H1 (cell line): ENCODE measurements around the gene TSR3. TPM values are rescaled to one million over a fixed set of nuclear protein-coding genes. Genes with fewer than 3 reads are reported as not detected.

ENCODE experiments used
- CTCF ChIA-PET: fragments of 300-600 bp; sonication (Branson Sonifier 250); formaldehyde crosslinking; loops from one replicate; lab custom pipeline; 2021; ENCODE audit not compliant: partially characterized antibody; lab: Charles Lee
- POLR2A ChIA-PET: fragments of 300-600 bp; sonication (Branson Sonifier 250); formaldehyde crosslinking; loops from one replicate; lab custom pipeline; 2021; ENCODE audit warnings: inconsistent platforms; ENCODE audit not compliant: partially characterized antibody; lab: Charles Lee
- DNase-seq, 2 experiments: peaks; one replicate each; pipeline versions ENCODE4 v3.0.0 to v3.0.0-alpha.2; 2010 to 2022; ENCODE audit warnings: low spot score in 2 of 2, low read depth in 1 of 2, mixed read lengths in 1 of 2
- FAIRE-seq: peaks from 2 replicates; lab custom pipeline; 2011; peaks lifted over from hg19 to GRCh38; lab: Jason Lieb, UNC
- H2AFZ ChIP-seq: 2 replicates; pipeline ENCODE4 v1.8.1; 2012; ENCODE audit warnings: low read length, inconsistent platforms
- H2AK5ac ChIP-seq: 2 replicates; pipeline ENCODE4 v1.6.1; 2013; ENCODE audit warnings: low read depth, low read length
- H2BK120ac ChIP-seq: replicated peaks from 2 replicates; pipeline ENCODE3; 2013; ENCODE audit warnings: low read depth, low read length, inconsistent platforms
- H2BK12ac ChIP-seq: 2 replicates; pipeline ENCODE4 v1.6.1; 2013; ENCODE audit warnings: low read depth, low read length
- H2BK15ac ChIP-seq: 2 replicates; pipeline ENCODE4 v1.6.1; 2013; ENCODE audit warnings: low read length
- H2BK20ac ChIP-seq: 2 replicates; pipeline ENCODE4 v1.6.1; 2013; ENCODE audit warnings: low read length
- H2BK5ac ChIP-seq: 2 replicates; pipeline ENCODE4 v1.6.1; 2013; ENCODE audit warnings: low read depth, low read length
- H3K14ac ChIP-seq: 2 replicates; pipeline ENCODE4 v1.6.1; 2013; ENCODE audit warnings: inconsistent platforms; ENCODE audit not compliant: insufficient read length
- H3K18ac ChIP-seq: 2 replicates; pipeline ENCODE4 v1.6.1; 2013; ENCODE audit warnings: low read length; ENCODE audit errors: extremely low read depth
- H3K23ac ChIP-seq: 2 replicates; pipeline ENCODE4 v1.6.1; 2013; ENCODE audit warnings: inconsistent platforms; ENCODE audit not compliant: insufficient read length
- H3K23me2 ChIP-seq: 2 replicates; pipeline ENCODE4 v1.6.1; 2013; ENCODE audit warnings: low read depth, low read length
- H3K27ac ChIP-seq: 2 replicates; pipeline ENCODE4 v1.6.1; 2011; ENCODE audit warnings: low read depth, low read length, inconsistent platforms
- H3K27me3 ChIP-seq, 4 experiments: replicated peaks in 1 of 4; 1 replicate in 1 of 4; 2 replicates in 3 of 4; pipeline versions ENCODE4 v1.6.1 to v1.8.1; 2011 to 2013; ENCODE audit warnings: low read length in 3 of 4, mild to moderate bottlenecking in 3 of 4, inconsistent platforms in 2 of 4, mixed read lengths in 2 of 4, moderate library complexity in 1 of 4; ENCODE audit not compliant: control insufficient read depth in 3 of 4, insufficient read depth in 3 of 4; ENCODE audit errors: extremely low read depth in 1 of 4
- H3K36me3 ChIP-seq, 4 experiments: 2 replicates each; pipeline versions ENCODE4 v1.6.1 to v1.8.1; 2011 to 2013; ENCODE audit warnings: mild to moderate bottlenecking in 4 of 4, low read length in 3 of 4, moderate library complexity in 2 of 4, control low read depth in 1 of 4, inconsistent platforms in 1 of 4; ENCODE audit not compliant: insufficient read depth in 4 of 4, control insufficient read depth in 2 of 4
- H3K4ac ChIP-seq: replicated peaks from 2 replicates; pipeline ENCODE3; 2013; ENCODE audit warnings: low read length, low read depth, mixed read lengths, inconsistent platforms; ENCODE audit not compliant: insufficient read length
- H3K4me1 ChIP-seq, 4 experiments: replicated peaks in 1 of 4; 1 replicate in 1 of 4; 2 replicates in 3 of 4; pipeline versions ENCODE4 v1.6.1 to v1.8.1; 2011 to 2013; ENCODE audit warnings: low read length in 3 of 4, inconsistent platforms in 2 of 4, mixed read lengths in 1 of 4; ENCODE audit not compliant: insufficient read depth in 4 of 4, control insufficient read depth in 3 of 4
- H3K4me2 ChIP-seq, 2 experiments: 2 replicates each; pipeline versions ENCODE4 v1.6.1 to v1.8.1; 2011 to 2013; ENCODE audit warnings: low read depth in 2 of 2, low read length in 2 of 2, control low read depth in 1 of 2, inconsistent platforms in 1 of 2, mild to moderate bottlenecking in 1 of 2; ENCODE audit not compliant: insufficient read depth in 1 of 2
- H3K4me3 ChIP-seq, 4 experiments: fragments of 200-600, 300-600 bp in 1 of 4; sonication (generic), shearing (Covaris generic), sonication (Bioruptor Twin) in 1 of 4; 2 replicates each; pipeline versions ENCODE4 v1.5.1 to v1.8.1; 2011 to 2016; ENCODE audit warnings: low read length in 4 of 4, low read depth in 3 of 4, control low read depth in 2 of 4, inconsistent platforms in 2 of 4, mild to moderate bottlenecking in 2 of 4, mixed read lengths in 1 of 4, moderate library complexity in 1 of 4; ENCODE audit not compliant: insufficient read depth in 2 of 4; ENCODE audit errors: extremely low read depth in 1 of 4
- H3K56ac ChIP-seq: replicated peaks from 2 replicates; pipeline ENCODE3; 2013; ENCODE audit warnings: low read depth, mild to moderate bottlenecking, mixed read lengths, low read length, inconsistent platforms; ENCODE audit not compliant: insufficient read length
- H3K79me1 ChIP-seq: 2 replicates; pipeline ENCODE4 v1.6.1; 2013; ENCODE audit warnings: low read depth, low read length, control low read depth
- H3K79me2 ChIP-seq, 2 experiments: 2 replicates each; pipeline versions ENCODE4 v1.6.1 to v1.8.1; 2012 to 2013; ENCODE audit warnings: low read length in 2 of 2, mild to moderate bottlenecking in 2 of 2, inconsistent platforms in 1 of 2; ENCODE audit not compliant: insufficient read depth in 2 of 2, control insufficient read depth in 1 of 2
- H3K9ac ChIP-seq, 4 experiments: replicated peaks in 1 of 4; 1 replicate in 1 of 4; 2 replicates in 3 of 4; pipeline versions ENCODE4 v1.6.1 to v1.8.1; 2011 to 2013; ENCODE audit warnings: low read depth in 3 of 4, low read length in 3 of 4, control low read depth in 2 of 4, mild to moderate bottlenecking in 2 of 4, moderate library complexity in 2 of 4, inconsistent platforms in 1 of 4; ENCODE audit errors: extremely low read depth in 1 of 4
- H3K9me3 ChIP-seq, 2 experiments: 2 replicates each; pipeline versions ENCODE4 v1.6.1 to v1.8.1; 2012 to 2013; ENCODE audit warnings: mild to moderate bottlenecking in 2 of 2, moderate library complexity in 2 of 2, control low read depth in 1 of 2, inconsistent platforms in 1 of 2, low read depth in 1 of 2, low read length in 1 of 2, mixed read lengths in 1 of 2; ENCODE audit not compliant: insufficient read depth in 2 of 2
- H4K20me1 ChIP-seq, 2 experiments: replicated peaks in 1 of 2; 2 replicates each; pipeline versions ENCODE3 to v1.8.1; 2011 to 2013; ENCODE audit warnings: inconsistent platforms in 2 of 2, low read length in 2 of 2, mild to moderate bottlenecking in 1 of 2; ENCODE audit not compliant: insufficient read depth in 2 of 2, control insufficient read depth in 1 of 2
- H4K5ac ChIP-seq: 2 replicates; pipeline ENCODE4 v1.6.1; 2013; ENCODE audit warnings: low read length, low read depth, mixed read lengths, inconsistent platforms; ENCODE audit not compliant: insufficient read length
- H4K8ac ChIP-seq: 2 replicates; pipeline ENCODE4 v1.8.0; 2013; ENCODE audit warnings: mild to moderate bottlenecking, moderate library complexity, low read length, inconsistent platforms; ENCODE audit not compliant: insufficient read depth; ENCODE audit errors: extremely low read depth
- H4K91ac ChIP-seq: replicated peaks from 2 replicates; pipeline ENCODE3; 2013; ENCODE audit warnings: low read length, mixed read lengths, inconsistent platforms; ENCODE audit not compliant: insufficient read length
- ATF2 ChIP-seq: IDR thresholded peaks from 2 replicates; pipeline ENCODE4 v1.6.1; 2012; ENCODE audit warnings: low read length, inconsistent platforms
- HDAC2 ChIP-seq, 2 experiments: fragments of 300-600 bp in 1 of 2; sonication (generic) in 1 of 2; IDR thresholded peaks; 2 replicates each; pipeline ENCODE4 v1.6.1; 2011 to 2012; ENCODE audit warnings: low read depth in 2 of 2, low read length in 2 of 2, mild to moderate bottlenecking in 2 of 2, moderate library complexity in 2 of 2, borderline replicate concordance in 1 of 2, inconsistent platforms in 1 of 2
- NANOG ChIP-seq: IDR thresholded peaks from 2 replicates; pipeline ENCODE4 v1.6.1; 2011; ENCODE audit warnings: low read length, low read depth, mild to moderate bottlenecking, inconsistent platforms; ENCODE audit not compliant: insufficient read depth, poor library complexity, severe bottlenecking
- NRF1 ChIP-seq: IDR thresholded peaks from 2 replicates; pipeline ENCODE4 v1.6.1; 2011; ENCODE audit warnings: mild to moderate bottlenecking, low read depth, low read length, improper control_type of control experiment
- SUZ12 ChIP-seq: fragments of 200-600 bp; sonication (generic); IDR thresholded peaks from 2 replicates; pipeline ENCODE4 v1.6.1; 2012; ENCODE audit warnings: mild to moderate bottlenecking, inconsistent platforms, low read length, moderate library complexity, mixed read lengths
- TAF1 ChIP-seq: IDR thresholded peaks from 2 replicates; pipeline ENCODE4 v1.6.1; 2011; ENCODE audit warnings: mild to moderate bottlenecking, low read depth, low read length
- TEAD4 ChIP-seq: IDR thresholded peaks from 2 replicates; pipeline ENCODE4 v1.6.1; 2012; ENCODE audit warnings: low read depth, low read length, inconsistent platforms, mixed read lengths
- WGBS, 2 experiments: shearing (Covaris generic) in 1 of 2; methylation state at CpG; one replicate each; pipeline versions ENCODE4 v1.1.6 to v1.1.7; 2013 to 2015; ENCODE audit warnings: low lambda C conversion rate in 2 of 2, mixed read lengths in 2 of 2, inconsistent platforms in 1 of 2, low coverage in 1 of 2, missing lambda C conversion rate in 1 of 2; ENCODE audit not compliant: insufficient replicate concordance in 2 of 2, insufficient coverage in 1 of 2, insufficient read length in 1 of 2; ENCODE audit errors: extremely low coverage in 1 of 2, missing lambda C conversion rate in 1 of 2; 5-methylcytosine and 5-hydroxymethylcytosine counted together
- polyA plus RNA-seq, 7 experiments: library from polyadenylated mRNA; depleted of rRNA in 3 of 7; stranded (reverse) in 5 of 7; unstranded in 2 of 7; fragments of >200 nt in 5 of 7; fragments of 200-250 nt in 2 of 7; gene quantifications; 1 replicate in 5 of 7; 2 replicates in 1 of 7; 4 replicates in 1 of 7; pipeline versions ENCODE4 v1.2.1 to v1.2.3, GENCODE V29; 2011 to 2013; ENCODE audit warnings: missing spikeins in 2 of 7, mixed read lengths in 2 of 7
- total RNA-seq: library from RNA; stranded (reverse); fragmentation: NEBNext Ultra II Directional; extraction: Animal tissue kit (Norgen Biotek cat#: 25700); gene quantifications from 2 replicates; pipeline ENCODE4 v1.2.1, GENCODE V29; 2021

Gene TSR3
- total and polyA plus RNA-seq, 2 of the 8 experiments (the other 6 are each of a cell fraction or from before 2014, with no cell fraction given): 43.1 to 52.3 TPM

- Histone ChIP-seq H2BK20ac (no peak overlapping the region), H3K56ac (no peak overlapping the region), H4K91ac (no peak overlapping the region), H3K36me3 (peaks cover 15 to 36% (median 23%) of the 10 kb centered on the region in 4 experiments), H4K8ac (peak overlapping the region; percentile 25; the same call in 1 of the 2 replicates), H3K27ac (no peak overlapping the region), H4K20me1 (peaks cover 12 to 36% of the 10 kb centered on the region in 2 experiments), H3K4me2 (no peak overlapping the region), H3K9ac (no peak overlapping the region), H3K79me2 (peaks cover 0 to 11% of the 10 kb centered on the region in 2 experiments; a peak in 1 of 4 replicates), H2BK12ac (no peak overlapping the region), H3K18ac (no peak overlapping the region), H3K4me1 (no peaks in the 10 kb centered on the region), H3K23ac (no peak overlapping the region), H2BK120ac (no peak overlapping the region)
- no peak for DNase-seq
- WGBS, 2 experiments: 97% methylated on average over 31 of the region's 43 CpGs; no CpG with 5 or more reads in 1 of the 2 experiments
- TF ChIP-seq NANOG: no peak
- no peak for TF ChIP-seq NRF1
- TF ChIP-seq TEAD4: no peak
- no peak for TF ChIP-seq SUZ12
- no peak for TF ChIP-seq HDAC2 (IDR thresholded peaks at IDR 0.05; ENCODE audit: borderline replicate concordance in 1 of 2, low read depth in 2 of 2, low read length in 2 of 2)
- TF ChIP-seq ATF2: no peak
- no peak for TF ChIP-seq TAF1
- TF ChIP-seq, all 59 proteins: peak for 0
- POLR2A ChIA-PET: interaction anchor here (1.4 to 6.6 kb wide), 2 partner anchors 11 to 17 kb away, joined by 3 to 44 read pairs; no protein-coding TSS in a partner anchor
- Histone ChIP-seq H3K79me1 (peaks cover 9% of the 10 kb centered on the region; the same call in 1 of the 2 replicates), H3K23me2 (no peaks in the 10 kb centered on the region), H3K14ac (no peak overlapping the region), H2AFZ (no peak overlapping the region), H2AK5ac (no peak overlapping the region), H4K5ac (no peak overlapping the region), H2BK5ac (no peak overlapping the region), H2BK15ac (no peak overlapping the region), H3K4me3 (no peak overlapping the region), H3K9me3 (no peaks in the 10 kb centered on the region), H3K4ac (no peak overlapping the region), H3K27me3 (no peaks in the 10 kb centered on the region)
- no peak for FAIRE-seq
- CTCF ChIA-PET: interaction anchor here (0.8 to 8.1 kb wide), 7 partner anchors 7 to 27 kb away, joined by 3 to 59 read pairs (median 10); no protein-coding TSS in a partner anchor
These were observed 10.1 kb upstream of the TSR3 start for GRCh38 chr16:1361685-1362360.
